MCF 10A (cell line): ENCODE measurements around the gene PUSL1. TPM values are rescaled to one million over a fixed set of nuclear protein-coding genes. Genes with fewer than 3 reads are reported as not detected.

Experiments
- BruUV-seq: library from RNA; stranded (reverse); fragments of 400-500 nt; replicated peaks from 2 replicates; lab custom pipeline; 2021; lab: Mats Ljungman, UMichigan
- CTCF ChIA-PET: fragments of 300-600 bp; sonication (Branson Sonifier 250); formaldehyde crosslinking; extraction: SDS; loops from one replicate; lab custom pipeline; 2021; ENCODE audit warnings: antibody characterized with exemption, inconsistent platforms; lab: Yijun Ruan, JAX
- POLR2A ChIA-PET: fragments of 300-600, 350-650 bp; sonication (Branson Sonifier 250); formaldehyde crosslinking; extraction: SDS; loops from one replicate; lab custom pipeline; 2020; ENCODE audit warnings: antibody characterized with exemption, inconsistent platforms; lab: Yijun Ruan, JAX
- DNase-seq: peaks from one replicate; pipeline ENCODE4 v3.0.0-alpha.2; 2018; ENCODE audit not compliant: unreplicated experiment
- H3K27ac Mint-ChIP-seq: one replicate; pipeline ENCODE4 v1.8.0; 2022; ENCODE audit warnings: mild to moderate bottlenecking, low read depth, mixed read lengths; ENCODE audit not compliant: unreplicated experiment
- H3K27me3 Mint-ChIP-seq: one replicate; pipeline ENCODE4 v1.8.0; 2022; ENCODE audit warnings: mixed read lengths; ENCODE audit not compliant: insufficient read depth, unreplicated experiment
- H3K36me3 Mint-ChIP-seq: one replicate; pipeline ENCODE4 v1.8.0; 2022; ENCODE audit warnings: mild to moderate bottlenecking, moderate library complexity, mixed read lengths; ENCODE audit not compliant: insufficient read depth, unreplicated experiment
- H3K4me1 Mint-ChIP-seq: one replicate; pipeline ENCODE4 v1.8.0; 2022; ENCODE audit warnings: mixed read lengths; ENCODE audit not compliant: insufficient read depth, unreplicated experiment
- H3K4me3 Mint-ChIP-seq: one replicate; pipeline ENCODE4 v1.8.0; 2022; ENCODE audit warnings: mild to moderate bottlenecking, moderate library complexity, mixed read lengths; ENCODE audit not compliant: unreplicated experiment
- H3K9me3 Mint-ChIP-seq: one replicate; pipeline ENCODE4 v1.8.0; 2022; ENCODE audit warnings: mixed read lengths; ENCODE audit not compliant: unreplicated experiment
- CTCF ChIP-seq: fragments of 200-600 bp; IDR thresholded peaks from one replicate; pipeline ENCODE4 v1.8.0; 2022; ENCODE audit warnings: antibody characterized with exemption, mild to moderate bottlenecking; ENCODE audit not compliant: unreplicated experiment
- intact Hi-C: fragments of 100-400 bp; cut with micrococcal nuclease; formaldehyde crosslinking; loops from 2 replicates; pipeline ENCODE4 v1.14.1; 2022
- total RNA-seq: library from RNA; stranded (reverse); gene quantifications from 2 replicates; pipeline ENCODE4 v1.2.3, GENCODE V29; 2022

Gene PUSL1
- total RNA-seq, 1 experiment from 2014 or later, result 27.4 TPM

- Mint-ChIP-seq H3K9me3 (no peaks in the 10 kb centered on the region), H3K27ac (no peak overlapping the region), H3K4me1 (peaks cover 15% of the 10 kb centered on the region), H3K36me3 (peaks cover 48% of the 10 kb centered on the region), H3K27me3 (no peaks in the 10 kb centered on the region), H3K4me3 (peak overlapping the region; percentile 81)
- TF ChIP-seq CTCF, result no peak
- DNase-seq, result no peak
- ChIA-PET CTCF (interaction anchor here (0.7 to 1.2 kb wide), 5 partner anchors 18 to 195 kb away, joined by 3 to 4 read pairs (median 4); no protein-coding TSS in a partner anchor), POLR2A (interaction anchor here (0.6 to 1.4 kb wide), 11 partner anchors 9 to 303 kb away, joined by 3 to 12 read pairs (median 3); partner anchors contain the start of genes AURKAIP1 and UBE2J2)
- BruUV-seq, result no TSS peak
- intact Hi-C loops, result no loop called here
Measured at GRCh38 chr1:1309251-1310108, 1.1 kb downstream of the PUSL1 start.

- Mint-ChIP-seq H3K9me3 (no peaks in the 10 kb centered on the region), H3K4me3 (peak overlapping the region; percentile 81), H3K27me3 (no peaks in the 10 kb centered on the region), H3K4me1 (peaks cover 12% of the 10 kb centered on the region), H3K27ac (no peak overlapping the region), H3K36me3 (peaks cover 49% of the 10 kb centered on the region)
- intact Hi-C loops, result no loop called here
- TF ChIP-seq CTCF, result no peak
- DNase-seq, result no peak
- BruUV-seq, result no TSS peak
- ChIA-PET POLR2A (interaction anchor here (0.9 to 1.4 kb wide), 7 partner anchors 8 to 65 kb away, joined by 3 to 12 read pairs (median 5); partner anchors contain the start of genes AURKAIP1 and UBE2J2), CTCF (interaction anchor here (0.8 to 1.2 kb wide), 3 partner anchors 18 to 195 kb away, joined by 3 to 4 read pairs (median 4); no protein-coding TSS in a partner anchor)
Measured at GRCh38 chr1:1310109-1310385, 1.6 kb downstream of the PUSL1 start.

DNA sequence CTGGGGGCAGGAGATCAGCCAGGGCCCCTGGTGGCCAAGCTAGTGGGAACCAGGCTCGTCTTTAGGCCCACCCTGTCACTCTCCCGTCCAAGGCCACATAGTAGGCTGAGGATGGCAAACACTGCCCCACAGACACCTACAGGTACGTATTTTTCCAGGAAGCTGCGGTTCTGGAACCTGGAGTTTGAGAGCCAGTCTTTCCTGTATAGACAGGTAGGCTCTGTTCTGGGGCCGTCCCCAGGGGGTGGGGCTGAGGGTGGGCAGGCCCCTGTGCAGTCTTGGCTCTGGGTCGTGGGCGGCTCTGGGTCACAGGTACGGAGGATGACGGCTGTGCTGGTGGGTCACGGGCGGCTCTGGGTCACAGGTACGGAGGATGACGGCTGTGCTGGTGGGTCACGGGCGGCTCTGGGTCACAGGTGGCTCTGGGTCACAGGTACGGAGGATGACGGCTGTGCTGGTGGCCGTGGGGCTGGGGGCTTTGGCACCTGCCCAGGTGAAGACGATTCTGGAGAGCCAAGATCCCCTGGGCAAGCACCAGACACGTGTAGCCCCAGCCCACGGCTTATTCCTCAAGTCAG lies 2.2 kb downstream of the PUSL1 start:
- POLR2A ChIA-PET, result interaction anchor here (0.6 to 1.9 kb wide), 3 partner anchors 15 to 581 kb away, joined by 3 to 5 read pairs (median 3); no protein-coding TSS in a partner anchor
- intact Hi-C loops, result no loop called here
- H3K27me3 Mint-ChIP-seq, result no peaks in the 10 kb centered on the region
- no peak overlapping the region for H3K27ac Mint-ChIP-seq
- DNase-seq, result no peak
- peaks cover 12% of the 10 kb centered on the region for H3K4me1 Mint-ChIP-seq
- no TSS peak for BruUV-seq
- no peaks in the 10 kb centered on the region for H3K9me3 Mint-ChIP-seq
- peaks cover 54% of the 10 kb centered on the region for H3K36me3 Mint-ChIP-seq
- H3K4me3 Mint-ChIP-seq, result peak overlapping the region; percentile 81
- no peak for TF ChIP-seq CTCF
- CTCF ChIA-PET, result interaction anchor here (0.8 to 1.2 kb wide), 2 partner anchors 19 to 63 kb away, joined by 3 to 4 read pairs; no protein-coding TSS in a partner anchor
